ENCODE results near the gene GRM3.

The GRM3 gene

GRCh38 chr7:86664486-86664885 lies 20.8 kb downstream of the GRM3 start:
- no peak for DNase-seq (ENCODE audit: low read depth)
- H3K4me3 ChIP-seq (ENCODE audit: low read length): no peak overlapping the region
- no peak for TF ChIP-seq CTCF (IDR thresholded peaks at IDR 0.05; ENCODE audit: insufficient read depth, low read depth, low read length, missing control alignments)

GRCh38 chr7:86664991-86665390 lies 21.3 kb downstream of the GRM3 start:
- no peak for TF ChIP-seq CTCF (IDR thresholded peaks at IDR 0.05; ENCODE audit: insufficient read depth, low read depth, low read length, missing control alignments)
- no peak overlapping the region for H3K4me3 ChIP-seq (ENCODE audit: low read length)
- no peak for DNase-seq (ENCODE audit: low read depth)

DNA sequence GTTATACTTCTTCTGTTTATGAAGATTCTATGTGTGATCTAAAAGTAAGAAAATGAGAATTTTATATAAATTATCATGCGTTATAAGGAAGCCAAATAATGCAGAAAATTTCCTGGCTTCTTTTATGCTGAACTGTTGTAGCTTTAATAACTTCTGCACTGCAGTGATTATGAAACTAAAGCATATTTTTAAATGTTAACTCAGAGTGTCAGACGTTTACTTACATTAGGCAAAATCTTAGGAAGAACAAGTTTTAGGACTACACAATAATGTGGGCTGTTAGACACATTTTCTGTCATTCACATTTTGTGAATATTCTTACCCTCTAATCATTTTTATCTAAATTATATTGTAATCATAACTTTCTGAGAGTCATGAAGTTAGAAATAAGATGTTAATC lies 22.0 kb downstream of the GRM3 start:
- no peak for TF ChIP-seq CTCF (IDR thresholded peaks at IDR 0.05; ENCODE audit: insufficient read depth, low read depth, low read length, missing control alignments)
- no peak overlapping the region for H3K4me3 ChIP-seq (ENCODE audit: low read length)
- DNase-seq (ENCODE audit: low read depth): no peak

DNA sequence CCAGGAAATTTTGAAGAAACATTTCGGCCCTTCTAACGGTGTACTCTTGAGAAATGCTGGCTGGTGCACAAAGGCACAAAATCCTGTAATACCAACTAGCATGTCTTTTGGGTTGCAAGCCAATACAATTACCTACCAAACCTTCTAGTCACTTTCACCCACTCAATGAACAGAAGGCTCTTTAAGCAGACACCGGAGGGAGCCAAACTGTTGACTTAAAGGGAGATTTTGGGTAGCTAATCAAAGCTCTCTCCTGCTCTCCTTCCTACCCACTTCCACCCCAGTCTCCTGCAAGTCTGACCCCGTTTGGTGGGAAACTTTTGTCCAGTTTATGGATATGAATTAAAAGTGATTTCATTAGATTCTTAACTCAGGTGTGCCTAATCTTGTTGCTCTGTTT lies 24.0 kb downstream of the GRM3 start:
- no peak for TF ChIP-seq CTCF (IDR thresholded peaks at IDR 0.05; ENCODE audit: insufficient read depth, low read depth, low read length, missing control alignments)
- no peak for DNase-seq (ENCODE audit: low read depth)
- no peak overlapping the region for H3K4me3 ChIP-seq (ENCODE audit: low read length)

- no peak for DNase-seq (ENCODE audit: low read depth)
- no peak overlapping the region for H3K4me3 ChIP-seq (ENCODE audit: low read length)
- TF ChIP-seq CTCF (IDR thresholded peaks at IDR 0.05; ENCODE audit: insufficient read depth, low read depth, low read length, missing control alignments): no peak
Measured at GRCh38 chr7:86668315-86668714, 24.6 kb downstream of the GRM3 start.

GRCh38 chr7:86687831-86688230 lies 44.1 kb downstream of the GRM3 start:
- TF ChIP-seq CTCF (IDR thresholded peaks at IDR 0.05; ENCODE audit: insufficient read depth, low read depth, low read length, missing control alignments): no peak
- no peak for DNase-seq (ENCODE audit: low read depth)
- no peak overlapping the region for H3K4me3 ChIP-seq (ENCODE audit: low read length)

DNA sequence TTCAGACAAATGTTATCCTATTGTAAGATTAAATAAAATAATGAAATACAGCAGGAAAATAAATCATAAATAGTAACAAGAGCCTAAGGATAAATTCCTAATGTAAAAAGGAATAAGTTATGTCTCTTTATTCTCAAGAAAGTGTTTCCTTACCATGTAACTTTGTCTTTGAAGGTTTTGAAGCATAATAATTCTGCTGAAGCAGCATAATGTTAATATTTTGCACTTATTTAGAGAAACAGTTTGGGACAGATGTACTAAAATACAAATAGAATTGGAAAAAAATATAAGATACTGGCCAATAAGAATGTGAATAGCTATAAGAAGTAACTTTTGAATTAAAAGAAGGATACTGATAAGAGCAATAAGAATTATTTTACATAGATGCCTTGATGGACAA lies 45.7 kb downstream of the GRM3 start:
- no peak for DNase-seq (ENCODE audit: low read depth)
- TF ChIP-seq CTCF (IDR thresholded peaks at IDR 0.05; ENCODE audit: insufficient read depth, low read depth, low read length, missing control alignments): no peak
- no peak overlapping the region for H3K4me3 ChIP-seq (ENCODE audit: low read length)

Data from epithelial cell of esophagus (primary cell).